Ovary (tissue), 3 donors: ENCODE results near the gene DYNLT3.

Experiments used
- CTCF ChIP-seq, 3 donors: fragments of 450-650 bp in 2 of 3; fragments of 200-600 bp in 1 of 3; IDR thresholded peaks; one replicate each; pipeline versions ENCODE4 v1.5.1 to v1.8.0; 2016 to 2022; ENCODE audit warnings: antibody characterized with exemption in 3 of 3, mild to moderate bottlenecking in 1 of 3
- EP300 ChIP-seq: sonication (generic); formaldehyde crosslinking; IDR thresholded peaks from one replicate; pipeline ENCODE4 v1.6.1; 2017; ENCODE audit warnings: antibody characterized with exemption
- POLR2A ChIP-seq: fragments of 450-650 bp; IDR thresholded peaks from one replicate; pipeline ENCODE4 v1.6.1; 2017; ENCODE audit warnings: antibody characterized with exemption, mild to moderate bottlenecking, moderate library complexity
- donor health status: DM: no; HTN: no; CAD: no.

GRCh38 chrX:37883196-37883595 is 35.8 kb upstream of the DYNLT3 start:
- TF ChIP-seq CTCF (IDR thresholded peaks at IDR 0.05) (no peak), POLR2A (no peak), EP300 (no peak)
